Measurements from ENCODE around the gene SNTB2. TPM values are rescaled to one million over a fixed set of nuclear protein-coding genes. Genes with fewer than 3 reads are reported as not detected.

Gene SNTB2
- total and polyA plus RNA-seq, 10 of the 15 experiments (the other 5 are each of a cell fraction or from before 2014, with no cell fraction given) = 1.2 to 15.7 (median 5.0) TPM

GRCh38 chr16:69311533-69312387 is 124.8 kb downstream of the SNTB2 start:
- Histone ChIP-seq H2AFZ (ENCODE audit: control insufficient read depth, low read depth, low read length) (peak overlapping the region; percentile 83), H3K9me3 (replicated peaks; ENCODE audit: control insufficient read depth, insufficient read depth, low read length) (no peaks in the 10 kb centered on the region), H3K27ac (ENCODE audit: control insufficient read depth, insufficient read depth) (peak overlapping the region; percentile 45), H3K4me3 (peak overlapping the region; percentile 99), H3K36me3 (ENCODE audit: control insufficient read depth in 2 of 2, insufficient read depth in 2 of 2, low read length in 1 of 2) (peaks cover 0 to 8% of the 10 kb centered on the region in 2 experiments; a peak in 3 of 4 replicates), H3K79me2 (ENCODE audit: control insufficient read depth, insufficient read depth, low read length) (peaks cover 23% of the 10 kb centered on the region), H3K27me3 (replicated peaks in 1 of 2; ENCODE audit: control insufficient read depth in 2 of 2, insufficient read depth in 2 of 2, low read length in 1 of 2) (no peaks in the 10 kb centered on the region), H3K4me1 (ENCODE audit: control insufficient read depth, insufficient read depth, low read length) (no peaks in the 10 kb centered on the region), H3K9ac (ENCODE audit: control insufficient read depth, insufficient read depth, low read length) (peak overlapping the region; percentile 81), H3K4me2 (ENCODE audit: control insufficient read depth, insufficient read depth) (peak overlapping the region; percentile 68), H4K20me1 (ENCODE audit: control insufficient read depth, insufficient read depth) (no peaks in the 10 kb centered on the region)
- CTCF ChIA-PET = interaction anchor here (0.6 to 2.2 kb wide), 6 partner anchors 12 to 162 kb away, joined by 3 to 7 read pairs (median 5); no protein-coding TSS in a partner anchor
- RAD21 ChIA-PET (ENCODE audit: unreplicated experiment) = interaction anchor here (0.6 to 1.1 kb wide), 5 partner anchors 15 to 180 kb away, joined by 3 to 5 read pairs (median 4); partner anchors contain the start of gene PDF
- SMC1A ChIA-PET (ENCODE audit: uncharacterized antibody, unreplicated experiment) = interaction anchor here (0.7 to 1.5 kb wide), 4 partner anchors 14 to 371 kb away, joined by 3 to 6 read pairs (median 4); no protein-coding TSS in a partner anchor
- intact Hi-C loops (cut with micrococcal nuclease; ENCODE audit: unreplicated experiment) (loop anchor here (1.0 to 2.0 kb wide), 2 partner anchors 28 to 73 kb away; partner anchors contain the start of genes COG8 and NIP7), in situ Hi-C loops (cut with MboI) (no loop called here)
- TSS peak; percentile 72 for BruUV-seq (replicated peaks)
- ATAC-seq (peak; percentile 73), FAIRE-seq (peak; percentile 38), DNase-seq (ENCODE audit: low read depth, low spot score) (no peak)
- WGBS (ENCODE audit: insufficient coverage, insufficient replicate concordance, low lambda C conversion rate, missing lambda C conversion rate) = 3% methylated on average over 52 of the region's 59 CpGs
- POLR2A ChIA-PET = interaction anchor here (1.0 kb wide), 1 partner anchor 20 kb away, joined by 3 read pairs; no protein-coding TSS in a partner anchor
- TF ChIP-seq BRCA1 (IDR thresholded peaks at IDR 0.05; ENCODE audit: low read depth, low read length) (no peak), ZNF207 (IDR thresholded peaks at IDR 0.05; ENCODE audit: borderline replicate concordance) (no peak), STAT3 (IDR thresholded peaks at IDR 0.05; ENCODE audit: low read depth, low read length) (no peak), CHD4 (IDR thresholded peaks at IDR 0.05) (no peak), FOS (IDR thresholded peaks at IDR 0.05; ENCODE audit: borderline replicate concordance, extremely low read depth, insufficient read length) (no peak), NR2F1 (conservative IDR thresholded peaks at IDR 0.05) (0 out of 2 replicates have a peak, but pooled peaks have one; percentile 70), SIX5 (IDR thresholded peaks at IDR 0.05; ENCODE audit: low read depth, low read length, severe bottlenecking) (no peak), POLR2A (IDR thresholded peaks at IDR 0.05; ENCODE audit: low read depth, low read length) (no peak), KAT2A (conservative IDR thresholded peaks at IDR 0.05; ENCODE audit: control insufficient read depth, low read depth, low read length) (no peak), SUZ12 (IDR thresholded peaks at IDR 0.05; ENCODE audit: unreplicated experiment) (no peak), TARDBP (IDR thresholded peaks at IDR 0.05; ENCODE audit: borderline replicate concordance) (no peak), CREM (IDR thresholded peaks at IDR 0.05; ENCODE audit: low read depth) (no peak), SMARCA5 (IDR thresholded peaks at IDR 0.05) (no peak), SP1 (IDR thresholded peaks at IDR 0.05; ENCODE audit: low read depth, low read length) (no peak), KDM1A (IDR thresholded peaks at IDR 0.05; ENCODE audit: borderline replicate concordance) (no peak), TAF1 (IDR thresholded peaks at IDR 0.05; ENCODE audit: borderline replicate concordance, low read depth, low read length) (no peak), SPI1 (IDR thresholded peaks at IDR 0.05; ENCODE audit: borderline replicate concordance, insufficient read depth, low read depth, low read length) (0 out of 2 replicates have a peak, but pooled peaks have one; percentile 6), KLF5 (IDR thresholded peaks at IDR 0.05; ENCODE audit: partially characterized antibody) (peak; percentile 40), RB1 (IDR thresholded peaks at IDR 0.05; ENCODE audit: borderline replicate concordance) (0 out of 2 replicates have a peak, but pooled peaks have one; percentile 82)
- TF ChIP-seq, protein P1, sequence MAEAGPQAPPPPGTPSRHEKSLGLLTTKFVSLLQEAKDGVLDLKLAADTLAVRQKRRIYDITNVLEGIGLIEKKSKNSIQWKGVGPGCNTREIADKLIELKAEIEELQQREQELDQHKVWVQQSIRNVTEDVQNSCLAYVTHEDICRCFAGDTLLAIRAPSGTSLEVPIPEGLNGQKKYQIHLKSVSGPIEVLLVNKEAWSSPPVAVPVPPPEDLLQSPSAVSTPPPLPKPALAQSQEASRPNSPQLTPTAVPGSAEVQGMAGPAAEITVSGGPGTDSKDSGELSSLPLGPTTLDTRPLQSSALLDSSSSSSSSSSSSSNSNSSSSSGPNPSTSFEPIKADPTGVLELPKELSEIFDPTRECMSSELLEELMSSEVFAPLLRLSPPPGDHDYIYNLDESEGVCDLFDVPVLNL (IDR thresholded peaks at IDR 0.05; ENCODE audit: low read depth, low read length) = no peak
- TF ChIP-seq, protein P2, sequence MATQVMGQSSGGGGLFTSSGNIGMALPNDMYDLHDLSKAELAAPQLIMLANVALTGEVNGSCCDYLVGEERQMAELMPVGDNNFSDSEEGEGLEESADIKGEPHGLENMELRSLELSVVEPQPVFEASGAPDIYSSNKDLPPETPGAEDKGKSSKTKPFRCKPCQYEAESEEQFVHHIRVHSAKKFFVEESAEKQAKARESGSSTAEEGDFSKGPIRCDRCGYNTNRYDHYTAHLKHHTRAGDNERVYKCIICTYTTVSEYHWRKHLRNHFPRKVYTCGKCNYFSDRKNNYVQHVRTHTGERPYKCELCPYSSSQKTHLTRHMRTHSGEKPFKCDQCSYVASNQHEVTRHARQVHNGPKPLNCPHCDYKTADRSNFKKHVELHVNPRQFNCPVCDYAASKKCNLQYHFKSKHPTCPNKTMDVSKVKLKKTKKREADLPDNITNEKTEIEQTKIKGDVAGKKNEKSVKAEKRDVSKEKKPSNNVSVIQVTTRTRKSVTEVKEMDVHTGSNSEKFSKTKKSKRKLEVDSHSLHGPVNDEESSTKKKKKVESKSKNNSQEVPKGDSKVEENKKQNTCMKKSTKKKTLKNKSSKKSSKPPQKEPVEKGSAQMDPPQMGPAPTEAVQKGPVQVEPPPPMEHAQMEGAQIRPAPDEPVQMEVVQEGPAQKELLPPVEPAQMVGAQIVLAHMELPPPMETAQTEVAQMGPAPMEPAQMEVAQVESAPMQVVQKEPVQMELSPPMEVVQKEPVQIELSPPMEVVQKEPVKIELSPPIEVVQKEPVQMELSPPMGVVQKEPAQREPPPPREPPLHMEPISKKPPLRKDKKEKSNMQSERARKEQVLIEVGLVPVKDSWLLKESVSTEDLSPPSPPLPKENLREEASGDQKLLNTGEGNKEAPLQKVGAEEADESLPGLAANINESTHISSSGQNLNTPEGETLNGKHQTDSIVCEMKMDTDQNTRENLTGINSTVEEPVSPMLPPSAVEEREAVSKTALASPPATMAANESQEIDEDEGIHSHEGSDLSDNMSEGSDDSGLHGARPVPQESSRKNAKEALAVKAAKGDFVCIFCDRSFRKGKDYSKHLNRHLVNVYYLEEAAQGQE (IDR thresholded peaks at IDR 0.05; ENCODE audit: low read depth, low read length) = no peak
